Measurements from ENCODE around the gene PRKN. TPM values are rescaled to one million over a fixed set of nuclear protein-coding genes. Genes with fewer than 3 reads are reported as not detected.

The PRKN gene
- total RNA-seq, 1 donor from 2014 or later, result 2.6 TPM

DNA sequence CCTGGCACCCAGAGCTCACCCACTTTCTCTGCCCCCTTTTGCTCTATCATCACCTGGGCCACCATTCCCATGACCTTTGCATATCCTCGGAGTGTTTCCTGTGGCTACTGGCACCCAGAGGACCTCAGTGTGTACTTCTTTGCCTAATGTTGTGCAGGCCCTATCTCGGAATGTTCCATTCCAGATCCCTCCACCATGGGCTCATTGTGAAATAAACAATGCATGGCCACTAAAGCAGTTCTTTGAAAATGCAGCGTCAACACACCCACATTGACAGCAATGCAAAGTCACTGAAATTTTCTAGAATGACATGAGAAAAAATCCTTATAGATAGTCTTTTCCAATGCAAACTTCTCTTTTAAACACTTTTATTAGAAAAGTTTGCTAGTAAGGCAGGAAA lies 1380.8 kb downstream of the PRKN start:
- no peak for DNase-seq (ENCODE audit: low spot score in 2 of 2)
- H3K9me3 ChIP-seq, result no peaks in the 10 kb centered on the region
- no peak for TF ChIP-seq CTCF (IDR thresholded peaks at IDR 0.05)
- no peaks in the 10 kb centered on the region for H3K27me3 ChIP-seq
- H3K4me3 ChIP-seq, result no peak overlapping the region
- no peaks in the 10 kb centered on the region for H3K36me3 ChIP-seq
- H3K27ac ChIP-seq, result no peak overlapping the region
- H3K4me1 ChIP-seq, result no peaks in the 10 kb centered on the region
- intact Hi-C loops (cut with DNase I), result no loop called here

DNA sequence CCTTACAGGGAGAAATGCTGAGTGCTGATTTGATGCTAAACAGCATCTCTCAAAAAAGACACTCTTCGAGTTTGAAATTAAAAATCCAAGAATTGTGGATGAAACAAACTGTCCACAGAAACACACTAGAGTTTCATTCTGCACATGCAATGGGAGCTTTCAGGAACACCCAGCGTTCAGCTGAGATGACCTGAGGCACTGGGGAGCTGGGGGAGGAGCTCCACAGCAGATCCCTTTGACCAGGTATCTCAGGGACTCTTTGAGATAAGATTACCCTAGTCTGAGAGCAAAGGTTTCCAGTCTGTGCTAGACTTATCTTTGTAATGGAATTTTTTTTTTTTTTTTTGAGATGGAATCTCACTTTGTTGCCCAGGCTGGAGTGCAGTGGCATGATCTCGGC lies 1382.9 kb downstream of the PRKN start:
- no peak for TF ChIP-seq CTCF (IDR thresholded peaks at IDR 0.05)
- H3K36me3 ChIP-seq, result no peaks in the 10 kb centered on the region
- no peaks in the 10 kb centered on the region for H3K4me1 ChIP-seq
- H3K27me3 ChIP-seq, result no peaks in the 10 kb centered on the region
- no peaks in the 10 kb centered on the region for H3K9me3 ChIP-seq
- DNase-seq (ENCODE audit: low spot score in 2 of 2), result no peak
- H3K4me3 ChIP-seq, result no peak overlapping the region
- no peak overlapping the region for H3K27ac ChIP-seq
- intact Hi-C loops (cut with DNase I), result no loop called here

- H3K27me3 ChIP-seq, result no peaks in the 10 kb centered on the region
- intact Hi-C loops (cut with DNase I), result no loop called here
- TF ChIP-seq CTCF (IDR thresholded peaks at IDR 0.05), result no peak
- no peak overlapping the region for H3K27ac ChIP-seq
- no peaks in the 10 kb centered on the region for H3K4me1 ChIP-seq
- no peaks in the 10 kb centered on the region for H3K36me3 ChIP-seq
- no peaks in the 10 kb centered on the region for H3K9me3 ChIP-seq
- no peak overlapping the region for H3K4me3 ChIP-seq
- DNase-seq (ENCODE audit: low spot score in 2 of 2), result no peak
Measured at GRCh38 chr6:161342039-161342438, 1385.5 kb downstream of the PRKN start.

DNA sequence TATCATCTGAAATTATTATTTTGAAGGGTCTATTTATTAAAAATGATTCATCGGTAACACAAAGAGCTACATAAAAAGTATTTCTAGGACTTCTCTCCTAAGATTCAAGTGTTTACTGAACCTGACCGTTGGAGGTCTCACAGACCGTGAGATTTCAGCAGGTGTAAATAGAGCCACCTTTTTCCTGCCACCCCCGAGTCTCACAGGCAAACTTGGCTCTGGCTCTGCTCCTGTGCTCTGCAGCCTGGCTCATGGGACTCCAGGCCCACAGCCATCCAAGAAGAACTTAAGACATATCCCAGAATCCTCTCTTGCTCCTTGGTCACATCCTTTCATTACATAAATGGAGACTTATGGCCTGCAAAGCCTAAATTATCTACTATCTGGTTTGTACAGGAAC lies 1385.9 kb downstream of the PRKN start:
- Histone ChIP-seq H3K27ac (no peak overlapping the region), H3K27me3 (no peaks in the 10 kb centered on the region), H3K9me3 (no peaks in the 10 kb centered on the region), H3K4me1 (no peaks in the 10 kb centered on the region), H3K36me3 (no peaks in the 10 kb centered on the region), H3K4me3 (no peak overlapping the region)
- no peak for DNase-seq (ENCODE audit: low spot score in 2 of 2)
- intact Hi-C loops (cut with DNase I), result no loop called here
- TF ChIP-seq CTCF (IDR thresholded peaks at IDR 0.05), result no peak

DNA sequence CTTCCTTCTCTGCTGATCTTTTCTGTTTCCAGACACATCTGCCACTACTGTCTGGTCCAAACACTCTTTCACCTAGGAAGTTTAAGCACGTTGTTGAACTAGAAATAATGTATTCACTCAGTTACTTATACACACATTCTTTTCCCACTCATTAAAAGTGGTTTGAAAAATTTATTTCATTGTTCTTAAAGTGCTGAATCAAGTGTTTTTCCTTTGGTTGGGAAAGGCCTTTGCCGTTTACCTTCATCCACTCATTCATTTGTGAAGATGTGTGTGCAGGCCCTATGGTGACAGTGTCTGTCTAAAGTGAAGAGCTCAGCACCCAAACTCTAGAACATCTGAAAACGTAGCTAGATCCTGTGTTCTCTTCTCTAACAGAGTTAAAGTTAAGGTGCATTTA lies 1389.6 kb downstream of the PRKN start:
- Histone ChIP-seq H3K4me3 (no peak overlapping the region), H3K36me3 (no peaks in the 10 kb centered on the region), H3K9me3 (no peaks in the 10 kb centered on the region), H3K27me3 (no peaks in the 10 kb centered on the region), H3K27ac (no peak overlapping the region), H3K4me1 (no peaks in the 10 kb centered on the region)
- DNase-seq (ENCODE audit: low spot score in 2 of 2), result no peak
- intact Hi-C loops (cut with DNase I), result no loop called here
- TF ChIP-seq CTCF (IDR thresholded peaks at IDR 0.05), result no peak

- intact Hi-C loops (cut with DNase I), result no loop called here
- Histone ChIP-seq H3K36me3 (no peaks in the 10 kb centered on the region), H3K27ac (no peak overlapping the region), H3K4me1 (no peaks in the 10 kb centered on the region), H3K4me3 (no peak overlapping the region), H3K27me3 (no peaks in the 10 kb centered on the region), H3K9me3 (no peaks in the 10 kb centered on the region)
- no peak for TF ChIP-seq CTCF (IDR thresholded peaks at IDR 0.05)
- no peak for DNase-seq (ENCODE audit: low spot score in 2 of 2)
Measured at GRCh38 chr6:161336479-161336878, 1391.1 kb downstream of the PRKN start.
